Measurements from ENCODE around the gene PNLIPRP3.

DNA sequence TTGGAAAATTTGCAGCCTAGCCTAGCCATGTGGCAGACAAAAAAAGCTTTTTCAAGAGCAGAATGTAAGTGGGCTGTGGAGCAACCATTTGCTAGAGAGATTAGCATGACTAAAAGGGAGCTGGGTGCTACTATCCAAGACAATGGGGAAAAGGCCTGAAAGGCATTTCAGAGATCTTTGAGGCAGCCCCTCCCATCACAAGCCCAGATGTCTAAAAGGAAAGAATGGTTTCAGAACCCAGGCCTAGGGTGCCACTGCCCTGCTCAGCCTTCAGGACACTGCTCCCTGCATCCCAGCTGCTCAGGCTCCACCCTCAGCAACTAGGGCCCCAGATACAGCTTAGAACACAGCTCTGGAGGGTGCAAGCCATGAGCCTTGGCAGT, 24.7 kb downstream of the PNLIPRP3 start:
- TF ChIP-seq, protein P1, sequence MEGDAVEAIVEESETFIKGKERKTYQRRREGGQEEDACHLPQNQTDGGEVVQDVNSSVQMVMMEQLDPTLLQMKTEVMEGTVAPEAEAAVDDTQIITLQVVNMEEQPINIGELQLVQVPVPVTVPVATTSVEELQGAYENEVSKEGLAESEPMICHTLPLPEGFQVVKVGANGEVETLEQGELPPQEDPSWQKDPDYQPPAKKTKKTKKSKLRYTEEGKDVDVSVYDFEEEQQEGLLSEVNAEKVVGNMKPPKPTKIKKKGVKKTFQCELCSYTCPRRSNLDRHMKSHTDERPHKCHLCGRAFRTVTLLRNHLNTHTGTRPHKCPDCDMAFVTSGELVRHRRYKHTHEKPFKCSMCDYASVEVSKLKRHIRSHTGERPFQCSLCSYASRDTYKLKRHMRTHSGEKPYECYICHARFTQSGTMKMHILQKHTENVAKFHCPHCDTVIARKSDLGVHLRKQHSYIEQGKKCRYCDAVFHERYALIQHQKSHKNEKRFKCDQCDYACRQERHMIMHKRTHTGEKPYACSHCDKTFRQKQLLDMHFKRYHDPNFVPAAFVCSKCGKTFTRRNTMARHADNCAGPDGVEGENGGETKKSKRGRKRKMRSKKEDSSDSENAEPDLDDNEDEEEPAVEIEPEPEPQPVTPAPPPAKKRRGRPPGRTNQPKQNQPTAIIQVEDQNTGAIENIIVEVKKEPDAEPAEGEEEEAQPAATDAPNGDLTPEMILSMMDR (conservative IDR thresholded peaks at IDR 0.05; ENCODE audit: low read length), result no peak
- no peak for TF ChIP-seq EZH2phosphoT487 (IDR thresholded peaks at IDR 0.05; ENCODE audit: borderline replicate concordance)
